ENCODE measurements around the gene PARVA.

GRCh38 chr11:12426176-12426575 is 48.8 kb downstream of the PARVA start:
- no peak for TF ChIP-seq CTCF (conservative IDR thresholded peaks at IDR 0.05 in 1 of 2, IDR thresholded peaks at IDR 0.05 in 1 of 2; ENCODE audit: low read depth in 1 of 2, low read length in 2 of 2)
- TF ChIP-seq EZH2 (IDR thresholded peaks at IDR 0.05; ENCODE audit: low read length, missing control alignments) = no peak
